Pancreas (tissue), 10 donors: Measurements from ENCODE around the gene STK24. TPM values are rescaled to one million over a fixed set of nuclear protein-coding genes. Genes with fewer than 3 reads are reported as not detected.

Experiments used
- ATAC-seq, 4 donors: fragments of 200-7000 bp; cut with Tn5 transposase; one replicate each; pipeline versions ENCODE4 v1.8.0 to v1.9.1; 2020; ENCODE audit warnings: mild to moderate bottlenecking in 4 of 4, moderate library complexity in 4 of 4
- DNase-seq, 6 donors: peaks; one replicate each; pipeline ENCODE4 v3.0.0-alpha.2; 2020
- FAIRE-seq: peaks from 2 replicates; lab custom pipeline; 2012; peaks lifted over from hg19 to GRCh38; lab: Jason Lieb, UNC
- H3K27ac ChIP-seq, 4 donors: fragments of 200-600 bp; sonication (generic); 1 replicate in 3 of 4; 2 replicates in 1 of 4; pipeline versions ENCODE4 v1.5.0 to v1.8.0; 2020
- H3K27me3 ChIP-seq, 4 donors: fragments of 200-600 bp; one replicate each; pipeline ENCODE4 v1.8.0; 2021
- H3K36me3 ChIP-seq, 3 donors: fragments of 200-600 bp; sonication (generic) in 1 of 3; one replicate each; pipeline versions ENCODE4 v1.5.0 to v1.8.0; 2020 to 2021
- H3K4me1 ChIP-seq, 3 donors: fragments of 200-600 bp; one replicate each; pipeline ENCODE4 v1.8.0; 2021
- H3K4me3 ChIP-seq, 4 donors: fragments of 200-600 bp; sonication (generic) in 2 of 4; one replicate each; pipeline versions ENCODE4 v1.5.0 to v1.8.0; 2020 to 2021
- H3K9me3 ChIP-seq, 4 donors: fragments of 200-600 bp; one replicate each; pipeline ENCODE4 v1.8.0; 2021
- WGBS, 2 donors: extraction: QIAGEN DNeasy Blood & Tissue Kit; methylation state at CpG; one replicate each; pipeline ENCODE4 v1.1.7; 2013; 5-methylcytosine and 5-hydroxymethylcytosine counted together
- intact Hi-C, 3 donors: fragments of 100-400 bp; cut with DNase I; formaldehyde crosslinking; loops; one replicate each; pipeline versions ENCODE4 v1.11.1 to v1.14.2; 2022
- polyA plus RNA-seq, 2 donors: library from polyadenylated mRNA; stranded (reverse); fragments of 200-250 nt; gene quantifications; one replicate each; pipeline ENCODE4 v1.2.3, GENCODE V29; 2013
- total RNA-seq, 6 donors: library from RNA; stranded (reverse); fragmentation: NEBNext Ultra II Directional in 4 of 6; extraction: Animal tissue kit (Norgen Biotek cat#: 25700) in 4 of 6; gene quantifications; one replicate each; pipeline versions ENCODE4 v1.2.1 to v1.2.4, GENCODE V29; 2021 to 2023
- TF ChIP-seq, protein P1 (sequence below), 4 donors: fragments of 200-600 bp; sonication (generic) in 3 of 4; IDR thresholded peaks; one replicate each; pipeline versions ENCODE4 v1.5.0 to v1.8.0; 2021; ENCODE audit warnings: antibody characterized with exemption in 4 of 4
- donor health status: healthy with polysubstance abuse.
- donor health status: DM: no; HTN: no; CAD: no; lungs with moderate emphysema.
- donor health status: DM: no; HTN: no; CAD: no.
- donor health status: control.
- donor health status: control.
- donor health status: Bipolar disorder and iron deficiency.
- donor health status: DM: yes; HTN: yes; CAD: no.
- donor health status: DM: no; HTN: no; CAD: no.
- donor health status: DM: no; HTN: no; CAD: no.
- donor health status: DM: yes; HTN: yes; CAD: no.

STK24 gene
- total and polyA plus RNA-seq, 8 donors: 15.5 to 55.7 (median 37.4) TPM

DNA sequence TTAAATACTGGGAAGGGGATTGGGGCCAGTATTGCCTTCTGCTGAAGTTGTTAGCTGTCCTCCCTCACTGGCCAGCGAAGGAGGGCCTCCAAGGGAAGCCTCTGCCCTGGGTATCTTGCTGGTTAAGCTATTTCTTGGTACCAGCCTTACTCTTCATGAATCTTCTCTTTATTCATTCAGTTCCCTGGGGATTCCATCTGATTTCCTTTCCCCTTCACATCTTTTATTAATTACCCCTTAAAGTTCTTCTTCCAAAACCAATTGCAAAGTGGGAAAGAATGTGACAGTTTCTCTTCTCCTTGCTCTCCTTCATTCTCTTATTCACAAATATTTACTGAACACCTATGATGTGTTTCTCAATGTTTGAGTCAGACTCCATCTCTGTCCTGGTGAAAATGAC, 36.7 kb upstream of the STK24 start:
- TF ChIP-seq, protein P1, sequence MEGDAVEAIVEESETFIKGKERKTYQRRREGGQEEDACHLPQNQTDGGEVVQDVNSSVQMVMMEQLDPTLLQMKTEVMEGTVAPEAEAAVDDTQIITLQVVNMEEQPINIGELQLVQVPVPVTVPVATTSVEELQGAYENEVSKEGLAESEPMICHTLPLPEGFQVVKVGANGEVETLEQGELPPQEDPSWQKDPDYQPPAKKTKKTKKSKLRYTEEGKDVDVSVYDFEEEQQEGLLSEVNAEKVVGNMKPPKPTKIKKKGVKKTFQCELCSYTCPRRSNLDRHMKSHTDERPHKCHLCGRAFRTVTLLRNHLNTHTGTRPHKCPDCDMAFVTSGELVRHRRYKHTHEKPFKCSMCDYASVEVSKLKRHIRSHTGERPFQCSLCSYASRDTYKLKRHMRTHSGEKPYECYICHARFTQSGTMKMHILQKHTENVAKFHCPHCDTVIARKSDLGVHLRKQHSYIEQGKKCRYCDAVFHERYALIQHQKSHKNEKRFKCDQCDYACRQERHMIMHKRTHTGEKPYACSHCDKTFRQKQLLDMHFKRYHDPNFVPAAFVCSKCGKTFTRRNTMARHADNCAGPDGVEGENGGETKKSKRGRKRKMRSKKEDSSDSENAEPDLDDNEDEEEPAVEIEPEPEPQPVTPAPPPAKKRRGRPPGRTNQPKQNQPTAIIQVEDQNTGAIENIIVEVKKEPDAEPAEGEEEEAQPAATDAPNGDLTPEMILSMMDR (IDR thresholded peaks at IDR 0.05): no peak
- DNase-seq (no peak), ATAC-seq (no peak), FAIRE-seq (no peak)
- H3K4me3 ChIP-seq: no peak overlapping the region
- 93 to 100% methylated on average over 1 of the region's 1 CpG for WGBS, 2 donors
- H3K27me3 ChIP-seq: no peaks in the 10 kb centered on the region
- no peaks in the 10 kb centered on the region for H3K4me1 ChIP-seq
- no peaks in the 10 kb centered on the region for H3K36me3 ChIP-seq
- no peak overlapping the region for H3K27ac ChIP-seq
- intact Hi-C loops: no loop called here
- no peaks in the 10 kb centered on the region for H3K9me3 ChIP-seq

DNA sequence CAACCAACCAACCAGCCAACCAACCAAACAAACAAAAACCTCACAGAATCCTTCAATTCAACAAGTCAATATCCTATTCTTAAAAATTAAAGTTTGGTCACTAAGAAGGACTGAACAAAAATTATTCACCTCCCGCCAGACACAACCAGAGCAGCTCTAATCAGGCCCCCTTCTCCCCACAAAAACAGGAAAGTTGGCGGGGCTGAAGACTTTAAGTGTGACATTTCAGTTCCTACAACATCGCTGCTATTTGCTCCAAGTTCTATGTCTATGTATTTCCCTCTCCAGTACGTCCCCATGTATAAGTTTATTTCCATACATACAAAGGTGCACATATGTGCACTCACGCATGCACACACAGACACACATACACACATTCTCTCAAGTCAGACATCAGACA, 32.8 kb upstream of the STK24 start:
- Histone ChIP-seq H3K4me1 (no peaks in the 10 kb centered on the region), H3K36me3 (no peaks in the 10 kb centered on the region), H3K27ac (no peak overlapping the region), H3K9me3 (no peaks in the 10 kb centered on the region), H3K27me3 (no peaks in the 10 kb centered on the region), H3K4me3 (no peak overlapping the region)
- no peak for ATAC-seq
- no peak for DNase-seq
- TF ChIP-seq, protein P1 (IDR thresholded peaks at IDR 0.05): no peak
- 92 to 95% methylated on average over 5 of the region's 5 CpGs for WGBS, 2 donors
- intact Hi-C loops: no loop called here
- FAIRE-seq: no peak

DNA sequence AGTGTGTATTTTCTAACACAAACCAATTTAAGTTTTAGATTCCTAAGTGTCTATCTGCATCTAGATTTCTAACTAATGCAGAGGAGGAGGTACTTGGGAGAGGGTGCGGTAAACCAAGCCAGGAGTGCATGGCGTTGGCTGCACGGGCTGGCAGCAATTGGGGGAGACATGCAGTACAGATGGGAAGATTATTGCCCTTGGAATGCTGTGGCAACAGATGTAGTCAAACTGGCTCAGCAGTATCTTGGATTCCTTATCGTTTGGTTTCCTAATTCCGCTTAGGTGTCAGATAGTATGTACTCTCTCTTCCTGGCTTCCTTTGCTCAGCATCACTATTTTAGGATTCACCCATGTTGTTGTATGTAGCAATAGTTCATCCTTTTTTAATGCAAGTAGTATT, 29.4 kb upstream of the STK24 start:
- DNase-seq (no peak), ATAC-seq (no peak), FAIRE-seq (no peak)
- 17 to 23% methylated on average over 5 of the region's 5 CpGs for WGBS, 2 donors
- no peaks in the 10 kb centered on the region for H3K4me1 ChIP-seq
- H3K36me3 ChIP-seq: no peaks in the 10 kb centered on the region
- TF ChIP-seq, protein P1 (IDR thresholded peaks at IDR 0.05): no peak
- no peak overlapping the region for H3K27ac ChIP-seq
- H3K9me3 ChIP-seq: no peaks in the 10 kb centered on the region
- no peak overlapping the region for H3K4me3 ChIP-seq
- intact Hi-C loops: no loop called here
- H3K27me3 ChIP-seq: no peaks in the 10 kb centered on the region

DNA sequence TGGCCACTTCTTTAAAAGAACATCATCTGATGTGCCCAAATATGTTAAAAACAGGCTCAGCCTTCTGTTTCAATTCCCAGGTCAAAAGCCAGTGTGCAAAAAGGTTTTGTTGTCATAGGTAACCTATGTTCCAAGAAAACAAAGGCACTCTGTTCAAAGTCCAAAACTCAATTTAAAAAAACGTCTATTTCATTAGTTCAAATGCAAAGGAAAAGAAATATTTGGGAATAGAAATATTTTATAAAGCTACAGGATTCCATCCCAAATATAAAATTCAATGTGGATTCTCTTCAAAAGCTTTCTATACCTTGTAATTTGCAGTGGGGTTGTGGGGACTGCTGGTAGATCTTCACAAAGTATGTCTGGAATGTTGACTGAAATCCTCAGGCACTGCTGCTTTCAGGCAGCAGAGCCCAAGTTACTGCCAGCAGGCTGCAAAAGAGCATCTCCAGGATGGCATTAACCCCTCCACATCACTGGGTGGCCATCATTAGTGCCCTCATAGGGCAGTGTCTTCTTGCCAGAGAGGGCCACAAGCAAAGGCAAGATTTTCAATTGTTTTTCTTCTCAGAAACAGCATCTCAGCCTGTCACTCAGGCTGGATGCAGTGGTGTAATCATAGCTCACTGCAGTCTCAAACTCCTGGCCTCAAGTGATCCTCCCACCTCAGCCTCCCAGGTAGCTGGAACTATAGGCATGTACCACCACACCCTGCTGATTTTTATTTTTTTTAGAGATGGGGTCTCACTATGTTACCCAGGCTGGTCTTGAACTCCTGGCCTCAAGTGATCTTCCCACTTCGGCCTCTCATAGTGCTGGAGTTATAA, 22.8 kb upstream of the STK24 start:
- ATAC-seq (peak; percentile 75 to 89 (median 85)), FAIRE-seq (no peak), DNase-seq (no peak)
- H3K4me3 ChIP-seq: no peak overlapping the region
- no peaks in the 10 kb centered on the region for H3K27me3 ChIP-seq
- no peaks in the 10 kb centered on the region for H3K9me3 ChIP-seq
- peak overlapping the region in 3 of 4 donors; percentile 15 to 53 (median 31) for H3K27ac ChIP-seq
- WGBS, 2 donors: 47 to 54% methylated on average over 2 of the region's 2 CpGs
- TF ChIP-seq, protein P1 (IDR thresholded peaks at IDR 0.05): no peak
- H3K36me3 ChIP-seq: no peaks in the 10 kb centered on the region
- intact Hi-C loops: no loop called here
- peaks cover 0 to 13% (median 12%) of the 10 kb centered on the region in 3 donors for H3K4me1 ChIP-seq

DNA sequence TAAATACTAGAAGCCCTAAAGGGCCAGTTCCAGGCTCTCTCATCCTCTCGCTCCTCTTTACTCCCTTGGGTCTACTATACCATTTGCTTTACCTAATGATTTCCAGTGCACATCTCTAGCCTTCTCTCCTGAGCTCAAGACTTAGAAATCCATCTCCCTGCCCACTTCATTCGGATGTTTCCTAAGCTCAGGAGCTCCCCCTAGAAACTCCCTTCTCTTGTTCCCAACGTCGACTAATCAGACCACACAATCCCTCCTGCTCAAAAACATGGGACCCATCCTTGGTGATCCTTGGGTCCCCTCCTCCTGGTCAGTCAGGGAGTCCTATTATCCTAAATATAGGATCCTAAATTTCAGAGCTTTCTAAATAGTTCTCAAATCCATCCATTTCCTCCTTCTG, 21.1 kb upstream of the STK24 start:
- no peak for ATAC-seq
- Histone ChIP-seq H3K4me1 (peaks cover 0 to 13% (median 12%) of the 10 kb centered on the region in 3 donors), H3K9me3 (no peaks in the 10 kb centered on the region), H3K27ac (no peak overlapping the region), H3K4me3 (no peak overlapping the region), H3K36me3 (no peaks in the 10 kb centered on the region), H3K27me3 (no peaks in the 10 kb centered on the region)
- no peak for FAIRE-seq
- TF ChIP-seq, protein P1 (IDR thresholded peaks at IDR 0.05): no peak
- 42 to 56% methylated on average over 4 of the region's 4 CpGs for WGBS, 2 donors
- intact Hi-C loops: no loop called here
- DNase-seq: no peak
